NCI-H2171 treated with DMSO at 0.1 percent for 48 hours (cell line): ENCODE data around the gene ATF1.
"Not testable (repeated sequence)": the region's sequence is repeated elsewhere in the genome, so short reads cannot be mapped to it uniquely, and the experiment has no call there.

ENCODE experiments used
- DNase-seq: peaks from one replicate; lab custom pipeline; 2025; lab: John Stamatoyannopoulos, UW

The ATF1 gene

DNA sequence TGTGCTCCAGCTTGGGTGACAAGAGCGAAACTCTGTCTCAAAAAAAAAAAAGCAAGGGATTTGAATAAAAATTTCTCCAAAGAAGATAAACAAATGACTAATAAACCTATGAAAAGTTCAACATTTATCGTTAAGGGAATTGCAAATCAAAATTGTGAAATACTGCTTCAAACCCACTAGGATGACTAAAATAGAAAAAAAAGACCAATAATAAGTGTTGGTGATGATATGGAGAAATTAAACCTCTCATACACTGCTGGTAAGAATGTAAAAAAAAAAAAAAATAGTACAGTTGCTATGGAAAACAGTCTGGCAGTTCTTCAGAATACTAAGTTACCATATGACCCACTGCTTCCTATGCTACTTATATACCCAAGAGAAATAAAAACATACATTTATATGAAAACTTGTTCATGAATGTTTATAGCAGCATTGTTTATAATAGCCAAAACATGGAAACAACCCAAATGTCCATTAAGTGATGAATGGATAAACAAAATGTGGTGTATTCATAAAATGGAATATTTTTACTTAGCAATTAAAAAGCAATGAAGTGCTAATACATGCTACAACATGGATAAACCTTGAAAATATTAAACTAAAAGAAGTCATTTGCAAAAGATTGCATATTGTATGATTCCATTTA is 39.5 kb downstream of the ATF1 start:
- no peak for DNase-seq

DNA sequence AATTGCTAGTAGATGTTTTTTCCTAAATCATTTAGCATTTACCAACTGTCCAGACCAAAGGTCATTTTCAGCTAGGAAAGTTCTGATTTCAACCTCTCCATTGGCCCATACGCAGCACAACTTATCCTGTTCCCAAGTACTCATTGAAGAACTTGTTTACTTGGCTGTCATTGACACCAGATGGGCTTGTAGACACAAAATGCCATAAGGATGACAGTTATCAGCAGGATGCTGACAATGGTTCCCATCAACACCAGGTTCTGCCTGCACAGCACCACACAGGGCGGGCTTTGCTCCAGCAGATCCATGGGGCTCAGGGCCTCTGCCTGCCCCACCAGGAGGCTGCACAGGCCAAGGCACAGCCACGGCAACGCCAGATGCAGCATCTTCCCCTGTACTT is 42.3 kb downstream of the ATF1 start:
- DNase-seq, result peak; percentile 52

DNA sequence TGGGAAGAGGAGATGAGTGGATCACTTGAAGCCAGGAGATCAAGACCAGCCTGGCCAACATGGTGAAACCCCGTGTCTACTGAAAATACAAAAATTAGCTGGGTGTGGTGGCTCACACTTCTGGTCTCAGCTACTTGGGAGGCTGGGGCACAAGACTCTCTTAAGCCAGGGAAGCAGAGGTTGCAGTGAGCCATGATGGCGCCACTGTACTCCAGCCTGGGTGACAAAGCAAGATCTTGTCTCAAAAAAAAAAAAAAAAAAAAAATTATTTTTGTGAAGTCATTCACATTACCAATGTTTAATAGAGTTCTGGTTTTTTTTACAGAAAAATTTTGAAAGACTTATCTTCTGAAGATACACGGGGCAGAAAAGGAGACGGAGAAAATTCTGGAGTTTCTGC is 45.2 kb downstream of the ATF1 start:
- DNase-seq, result not testable (repeated sequence)

DNA sequence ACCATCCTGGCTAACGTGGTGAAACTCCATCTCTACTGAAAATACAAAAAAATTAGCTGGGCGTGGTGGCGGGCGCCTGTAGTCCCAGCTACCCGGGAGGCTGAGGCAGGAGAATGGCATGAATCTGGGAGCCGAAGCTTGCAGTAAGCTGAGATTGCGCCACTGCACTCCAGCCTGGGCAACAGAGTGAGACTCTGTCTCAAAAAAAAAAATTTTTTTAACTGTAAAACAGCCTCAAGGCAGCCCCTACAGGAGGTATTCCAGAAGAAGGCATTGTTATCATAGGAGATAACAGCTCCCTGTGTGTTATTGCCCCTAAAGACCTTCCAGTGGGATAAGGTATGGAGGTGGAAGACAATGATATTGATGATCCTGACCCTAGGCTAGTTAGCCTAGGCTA is 51.0 kb downstream of the ATF1 start:
- not testable (repeated sequence) for DNase-seq

DNA sequence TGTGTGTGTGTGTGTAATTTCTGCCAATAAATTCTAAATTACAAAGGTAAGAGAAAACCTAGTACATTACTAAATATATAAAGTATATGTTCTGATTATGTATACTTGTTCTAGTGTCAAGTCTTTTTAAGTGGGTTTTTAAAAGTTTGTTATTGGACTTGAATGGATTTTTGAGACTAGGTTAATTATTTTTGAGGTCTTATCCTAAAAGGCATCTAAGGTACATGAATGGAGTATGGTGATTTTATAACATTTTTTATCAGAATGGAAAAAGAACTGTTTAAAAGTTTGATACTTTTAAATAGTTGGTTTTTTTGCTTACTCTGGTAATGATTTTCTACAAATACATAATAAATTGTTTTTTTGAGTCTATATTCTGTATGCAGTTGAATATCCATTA is 56.3 kb downstream of the ATF1 start:
- no peak for DNase-seq

DNA sequence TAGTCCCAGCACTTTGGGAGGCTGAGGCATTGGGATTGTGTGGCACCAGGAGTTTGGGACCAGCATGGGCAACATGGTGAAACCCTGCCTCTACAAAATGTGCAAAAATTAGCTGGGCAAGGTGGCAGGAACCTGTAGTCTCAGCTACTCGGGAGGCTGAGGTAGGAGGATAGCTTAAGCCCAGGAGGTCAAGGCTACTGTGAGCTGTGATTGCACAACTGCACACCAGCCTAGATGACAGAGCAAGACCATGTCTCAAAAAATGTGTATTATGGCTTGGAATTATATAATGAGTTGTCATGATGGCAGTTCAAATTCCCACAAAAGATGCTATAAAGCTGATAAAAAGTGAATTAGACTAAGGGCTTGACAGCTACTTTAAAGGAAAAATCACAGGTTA is 58.2 kb downstream of the ATF1 start:
- DNase-seq, result no peak

DNA sequence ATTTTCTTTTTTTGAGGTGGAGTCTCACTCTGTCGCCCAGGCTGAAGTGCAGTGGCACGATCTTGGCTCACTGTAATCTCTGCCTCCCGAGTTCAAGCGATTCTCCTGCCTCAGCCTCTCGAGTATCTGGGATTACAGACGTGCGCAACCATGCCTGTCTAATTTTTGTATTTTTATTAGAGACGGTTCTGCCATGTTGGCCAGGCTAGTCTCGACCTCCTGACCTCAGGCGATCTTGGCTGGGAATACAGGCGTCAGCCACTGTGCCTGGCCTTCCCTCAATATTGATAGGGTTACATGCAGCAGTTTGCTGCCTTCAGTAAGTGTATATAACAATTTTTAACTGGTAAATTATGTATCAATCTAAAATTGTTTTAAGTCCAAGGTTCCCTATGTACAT is 59.8 kb downstream of the ATF1 start:
- not testable (repeated sequence) for DNase-seq

DNA sequence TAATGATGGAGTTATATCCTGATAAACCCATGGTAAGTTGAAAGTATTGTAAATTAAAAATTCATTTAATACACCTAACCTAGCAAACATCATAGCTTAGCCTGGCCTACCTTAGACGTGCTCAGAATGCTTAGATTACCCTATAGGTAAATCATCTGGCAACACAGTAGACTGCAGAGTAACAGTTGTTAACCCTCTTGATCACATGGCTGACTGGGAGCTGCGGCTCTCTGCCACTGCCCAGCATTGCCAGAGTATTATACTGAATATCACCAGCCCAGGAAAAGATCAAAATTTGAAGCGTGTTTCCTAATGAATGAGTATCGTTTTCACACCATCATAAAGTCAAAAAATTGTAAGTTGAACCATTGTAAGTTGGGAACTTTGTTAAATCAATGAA is 61.0 kb downstream of the ATF1 start:
- DNase-seq, result no peak

DNA sequence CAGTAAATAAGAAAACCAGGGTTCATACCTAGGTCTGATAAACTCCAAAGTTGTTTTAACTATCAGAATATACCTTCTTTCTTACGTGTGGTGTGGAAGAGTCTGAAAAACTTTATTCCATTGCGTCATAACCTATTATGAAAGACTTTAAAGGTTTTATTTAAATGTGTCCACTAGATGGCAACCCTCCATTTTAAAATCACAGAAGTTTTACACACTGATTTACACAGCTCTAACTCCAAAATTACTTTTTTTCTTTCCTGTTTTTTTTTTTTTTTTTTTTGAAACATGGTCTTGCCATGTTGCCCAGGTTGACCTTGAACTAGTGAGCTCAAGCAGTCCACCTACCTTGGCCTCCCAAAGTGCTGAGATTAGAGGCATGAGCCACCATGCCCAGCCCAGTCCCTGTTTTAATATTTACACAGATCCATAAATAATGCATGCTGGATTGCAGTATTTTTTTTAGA is 61.5 kb downstream of the ATF1 start:
- DNase-seq, result peak; percentile 66

DNA sequence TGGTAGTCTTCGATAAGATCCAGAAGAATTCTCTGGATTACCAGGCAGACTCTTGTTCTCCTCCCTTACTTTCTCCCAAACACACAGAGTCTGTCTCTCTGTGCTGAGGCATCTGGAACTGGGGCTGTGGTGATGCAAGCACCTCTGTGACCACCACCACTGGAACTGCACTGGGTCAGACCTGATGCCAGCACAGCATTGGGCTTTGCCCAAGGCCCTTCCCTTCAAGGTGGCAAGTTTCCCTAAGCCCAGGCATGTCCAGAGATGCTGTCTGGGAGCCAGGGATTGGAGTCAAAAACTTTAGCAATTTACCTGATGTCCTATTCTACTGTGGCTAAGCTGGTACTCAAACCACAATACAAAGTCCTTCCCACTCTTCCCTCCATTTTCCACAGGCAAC is 64.2 kb downstream of the ATF1 start:
- no peak for DNase-seq

DNA sequence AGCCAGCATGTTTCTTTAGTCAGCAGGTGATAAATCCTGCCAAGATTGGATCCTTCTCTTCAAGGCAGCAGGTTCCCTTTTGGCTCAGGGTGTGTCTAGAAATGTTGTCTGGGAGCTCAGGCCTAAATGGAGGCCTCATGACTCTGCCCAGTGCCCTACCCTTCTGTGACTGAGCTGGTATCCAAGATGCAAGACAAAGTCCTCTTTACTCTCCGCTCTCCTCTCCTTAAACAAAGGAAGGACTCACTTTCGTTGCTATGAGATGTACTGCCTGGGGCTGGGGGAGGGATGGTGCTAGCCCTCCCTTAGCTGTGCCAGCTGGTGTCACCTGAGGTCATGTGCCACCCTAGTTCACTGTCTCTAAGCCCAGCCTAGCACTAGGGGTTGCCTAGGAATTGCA is 65.0 kb downstream of the ATF1 start:
- no peak for DNase-seq

DNA sequence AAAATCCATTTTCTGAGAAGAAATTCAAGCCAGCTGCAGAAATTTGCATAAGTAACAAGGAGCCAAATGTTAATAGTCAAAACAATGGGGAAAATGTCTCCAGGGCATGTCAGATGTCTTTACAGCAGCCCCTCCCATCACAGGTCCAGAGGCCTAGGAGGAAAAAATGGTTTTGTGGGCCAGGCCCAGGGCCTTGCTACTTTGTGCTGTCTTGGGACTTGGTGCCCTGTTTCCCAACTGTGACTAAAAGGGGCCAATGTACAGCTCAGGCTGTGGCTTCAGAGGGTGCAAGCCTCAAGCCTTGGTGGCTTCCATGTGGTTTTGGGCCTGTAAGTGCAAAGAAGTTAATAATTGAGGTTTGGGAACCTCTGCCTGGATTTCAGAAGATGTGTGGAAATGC is 69.9 kb downstream of the ATF1 start:
- DNase-seq, result not testable (repeated sequence)

DNA sequence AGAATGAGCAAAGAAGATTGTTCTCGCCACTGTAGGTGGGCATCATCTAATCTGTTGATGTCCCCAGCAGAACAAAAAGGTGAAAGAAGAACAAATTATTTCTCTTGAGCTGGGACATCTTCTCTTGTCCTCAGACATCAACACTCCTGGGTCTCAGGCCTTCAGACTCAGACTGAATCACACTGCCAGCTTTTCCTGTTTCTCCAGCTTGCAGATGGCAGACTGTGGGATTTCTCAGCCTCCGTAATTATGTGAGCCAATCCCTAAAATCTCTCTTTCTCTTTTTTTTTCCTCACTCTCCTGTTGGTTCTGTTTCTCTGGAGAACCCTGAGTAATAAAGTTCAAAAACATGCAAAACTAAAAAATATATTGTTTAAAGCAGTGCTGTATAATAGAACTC is 75.1 kb downstream of the ATF1 start:
- no peak for DNase-seq

DNA sequence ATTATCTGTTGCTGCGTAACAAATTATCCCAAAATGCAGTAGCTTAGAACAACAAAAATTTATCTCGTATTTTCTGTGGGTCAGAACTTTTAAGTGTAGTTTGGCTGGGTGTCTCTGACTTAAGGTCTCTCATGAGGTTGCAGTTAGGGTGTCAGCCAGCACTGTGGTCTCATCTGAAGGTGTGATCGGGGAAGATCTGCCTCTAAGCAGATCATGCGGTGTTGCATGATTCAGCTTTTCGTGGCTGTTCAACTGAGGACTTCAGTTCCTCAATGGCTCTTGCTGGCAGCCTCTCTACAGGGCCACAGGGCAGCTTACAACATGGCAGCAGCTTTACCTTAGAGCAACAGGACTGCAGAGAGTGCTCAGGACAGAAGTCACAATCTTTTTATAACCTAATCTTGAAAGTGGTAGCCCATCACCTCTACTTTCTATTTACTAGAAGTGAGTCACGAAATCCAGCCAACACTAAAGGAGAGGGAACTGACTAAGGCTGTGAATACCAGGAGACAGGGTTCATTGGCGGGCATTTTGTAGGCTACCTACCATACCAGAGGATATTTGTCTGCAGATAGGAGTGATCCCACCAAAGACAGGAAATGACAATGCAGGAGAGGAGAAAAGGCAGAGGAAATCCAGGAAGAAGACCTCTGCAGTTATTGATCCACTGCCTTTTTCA is 77.0 kb downstream of the ATF1 start:
- no peak for DNase-seq

DNA sequence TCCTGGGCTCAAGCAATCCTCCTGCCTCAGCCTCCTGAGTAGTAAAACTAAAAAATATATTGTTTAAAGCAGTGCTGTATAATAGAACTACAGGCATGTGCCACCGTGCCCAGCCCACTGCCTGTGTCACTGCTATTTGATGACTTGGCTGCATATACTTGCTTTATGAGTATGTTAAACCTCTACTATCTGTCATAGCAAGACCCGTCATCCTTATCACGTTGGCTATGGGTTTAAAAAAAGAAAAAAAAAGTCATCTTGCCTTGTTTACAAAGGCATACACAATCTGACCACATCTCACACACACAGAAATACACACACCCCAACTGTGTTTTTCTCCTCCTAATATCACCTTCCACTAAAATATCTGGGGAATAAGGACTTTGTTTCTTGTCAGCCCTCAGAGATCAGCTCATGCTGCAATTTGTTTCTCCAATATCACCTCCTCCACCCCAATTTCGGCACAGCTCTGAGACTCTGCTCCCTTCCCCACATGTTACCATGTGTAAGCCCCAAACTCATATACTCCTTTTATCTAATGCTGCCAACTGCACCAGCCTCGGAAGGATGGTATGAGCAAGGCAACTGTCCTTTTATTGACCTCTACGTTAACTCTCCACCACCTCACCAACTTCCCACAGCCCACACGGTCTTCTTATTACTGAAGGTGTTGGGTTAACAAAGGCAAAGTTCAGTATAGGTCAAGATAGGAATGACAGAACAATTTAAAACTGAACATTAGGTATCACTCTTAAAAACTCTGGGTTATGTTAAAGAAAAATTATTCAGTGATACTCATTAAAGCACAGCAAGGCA is 78.0 kb downstream of the ATF1 start:
- no peak for DNase-seq

DNA sequence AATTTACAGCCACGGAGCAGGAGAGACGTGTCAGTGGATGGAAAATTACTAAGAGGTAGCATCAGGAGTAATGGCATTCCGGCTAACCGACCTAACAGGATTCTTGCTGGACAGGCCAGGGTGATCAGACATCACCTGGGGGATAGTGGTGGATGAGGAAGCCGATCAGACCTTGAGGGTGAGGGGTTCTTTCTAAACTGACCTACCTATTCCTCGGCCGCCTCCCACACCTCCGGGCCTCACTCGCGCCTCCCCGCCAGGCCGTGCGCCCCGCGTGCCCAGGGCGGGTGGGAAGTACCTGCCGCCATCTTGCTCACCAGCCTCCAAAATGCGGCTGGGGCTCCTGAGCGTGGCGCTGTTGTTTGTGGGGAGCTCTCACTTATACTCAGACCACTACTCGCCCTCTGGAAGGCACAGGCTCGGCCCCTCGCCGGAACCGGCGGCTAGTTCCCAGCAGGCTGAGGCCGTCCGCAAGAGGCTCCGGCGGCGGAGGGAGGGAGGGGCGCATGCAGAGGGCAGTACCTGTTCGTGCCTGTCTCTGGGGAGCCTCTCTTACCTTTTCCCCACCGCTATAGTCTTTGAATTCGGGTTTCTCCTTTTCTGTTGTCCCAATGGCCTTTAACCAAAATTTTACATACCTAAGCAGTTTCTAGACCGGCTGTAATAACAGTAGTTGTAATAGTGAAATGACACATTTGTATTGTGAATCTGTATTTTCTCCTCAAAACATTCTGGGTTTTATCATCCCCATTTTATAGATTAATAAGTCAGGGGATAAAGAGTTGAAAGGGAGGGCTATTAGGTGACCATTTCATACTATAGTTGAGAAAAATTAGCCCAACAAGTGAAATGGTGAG is 79.0 kb downstream of the ATF1 start, which contains the start of gene TMPRSS12:
Gene TMPRSS12 (plus strand): TSS at position 290 of the 857 bp plus-strand sequence. CDS start 39 bp downstream, at position 329.
- DNase-seq, result no peak

DNA sequence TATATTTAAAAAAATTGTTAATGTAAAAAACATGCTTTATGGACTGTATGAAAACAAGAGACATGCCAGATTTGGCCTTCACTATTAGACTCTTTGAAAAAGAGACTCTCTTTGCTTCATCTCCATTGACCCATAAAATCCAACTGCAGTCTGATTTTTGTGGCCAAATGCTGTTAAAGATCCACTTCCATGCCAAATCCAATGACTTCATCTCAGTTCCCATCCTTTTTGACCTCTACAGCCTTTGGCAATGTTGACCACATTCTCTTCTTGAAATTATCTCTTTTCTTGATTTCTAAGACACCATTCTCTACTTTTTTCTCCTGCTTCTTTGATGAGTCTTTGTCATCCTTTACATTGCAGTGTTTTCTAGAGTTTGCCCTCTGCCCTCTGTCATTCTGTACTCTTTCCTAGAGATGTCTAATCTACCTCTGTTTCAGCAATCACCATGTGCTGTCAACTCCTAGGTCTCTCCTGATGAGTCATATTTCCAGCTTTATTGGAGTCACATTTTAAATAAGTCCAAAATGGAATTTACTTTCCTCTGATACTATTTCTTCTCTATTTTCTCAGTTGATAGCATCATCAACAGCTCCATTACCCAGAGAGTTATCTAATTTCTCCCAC is 81.2 kb downstream of the ATF1 start:
- no peak for DNase-seq

DNA sequence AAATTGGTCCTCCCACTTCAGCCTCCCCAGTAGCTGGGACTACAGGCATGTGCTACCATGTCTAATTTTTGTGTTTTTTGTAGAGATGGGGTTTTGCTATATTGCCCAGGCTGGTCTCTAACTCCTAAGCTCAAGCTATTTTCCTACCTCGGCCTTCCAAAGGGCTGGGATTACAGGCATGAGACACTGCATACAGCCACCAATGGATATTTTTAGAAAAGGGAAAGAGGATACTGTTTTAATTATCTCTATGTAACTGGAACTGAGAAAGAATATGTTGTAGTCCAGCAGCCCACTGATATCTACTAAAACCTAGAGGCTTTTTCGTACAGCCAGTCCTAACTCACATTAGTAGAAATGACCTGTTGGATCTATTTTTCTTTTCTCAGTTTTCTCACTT is 85.1 kb downstream of the ATF1 start:
- DNase-seq, result no peak

DNA sequence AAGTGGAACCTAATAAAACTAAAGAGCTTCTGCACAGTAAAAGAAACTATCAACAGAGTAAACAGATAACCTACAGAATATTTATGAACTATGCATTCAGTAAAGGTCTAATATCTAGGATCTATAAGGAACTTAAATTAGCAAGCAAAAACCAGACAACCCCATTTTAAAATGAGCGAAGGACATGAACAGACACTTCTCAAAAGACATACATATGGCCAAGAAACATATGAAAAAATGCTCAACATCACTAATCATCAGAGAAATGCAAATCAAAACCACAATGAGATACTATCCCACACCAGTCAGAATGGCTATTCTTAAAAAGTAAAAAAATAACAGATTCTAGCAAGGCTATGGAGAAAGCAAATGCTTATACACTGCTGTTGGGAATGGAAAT is 91.3 kb downstream of the ATF1 start:
- DNase-seq, result not testable (repeated sequence)

DNA sequence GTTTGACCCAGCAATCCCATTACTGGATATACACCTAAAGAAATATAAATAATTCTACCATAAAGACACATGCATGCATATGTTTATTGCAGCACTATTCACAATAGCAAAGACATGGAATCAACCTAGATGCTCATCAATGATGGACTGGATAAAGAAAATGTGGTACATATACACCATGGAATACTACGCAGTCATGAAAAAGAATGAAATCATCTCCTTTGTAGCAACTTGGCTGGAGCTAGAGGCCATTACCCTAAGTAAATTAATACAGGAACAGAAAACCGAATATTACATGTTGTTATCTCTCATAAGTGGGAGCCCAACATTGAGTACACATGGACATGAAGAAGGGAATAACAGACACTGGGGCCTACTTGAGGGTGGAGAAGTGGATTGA is 91.8 kb downstream of the ATF1 start:
- not testable (repeated sequence) for DNase-seq

DNA sequence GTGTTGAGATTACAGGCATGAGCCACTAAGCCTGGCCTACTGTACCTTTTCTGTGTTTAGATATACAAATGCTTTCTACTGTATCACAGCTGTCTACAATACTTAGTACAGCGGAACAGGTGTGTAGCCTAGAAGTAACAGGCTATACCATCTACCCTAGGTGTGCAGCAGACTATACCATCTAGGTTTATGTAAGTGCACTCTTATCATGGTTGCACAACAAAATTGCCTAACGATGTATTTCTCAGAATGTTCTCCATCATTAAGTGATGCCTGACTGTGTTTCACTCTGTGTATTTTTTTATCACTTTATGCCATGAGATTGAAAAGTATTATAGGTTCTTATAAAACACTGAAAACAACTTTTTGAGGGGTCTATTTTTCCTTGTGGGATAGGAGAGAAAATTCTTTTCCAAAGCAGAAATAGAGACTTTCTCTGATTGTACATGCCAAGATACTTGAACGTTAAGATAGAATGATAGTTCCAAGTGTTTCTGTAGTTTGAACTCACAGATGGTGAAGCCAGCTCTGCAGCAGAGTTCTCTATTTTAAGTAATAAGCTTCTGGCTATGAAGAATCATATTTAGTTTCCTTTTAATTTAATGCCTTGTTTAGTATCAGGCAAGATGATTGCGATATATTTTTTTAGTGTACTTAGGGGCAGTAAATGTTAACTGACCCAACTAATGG is 95.9 kb downstream of the ATF1 start:
- DNase-seq, result no peak
